Embryonic facial prominence (tissue), 1 donor: Measurements from ENCODE around the gene RNU1-4.
"Not testable (repeated sequence)": the region's sequence is repeated elsewhere in the genome, so short reads cannot be mapped to it uniquely, and the experiment has no call there.

Source experiments
- DNase-seq: peaks from one replicate; pipeline ENCODE4 v3.0.0-alpha.2; 2016; ENCODE audit errors: extremely low spot score

RNU1-4 gene

DNA sequence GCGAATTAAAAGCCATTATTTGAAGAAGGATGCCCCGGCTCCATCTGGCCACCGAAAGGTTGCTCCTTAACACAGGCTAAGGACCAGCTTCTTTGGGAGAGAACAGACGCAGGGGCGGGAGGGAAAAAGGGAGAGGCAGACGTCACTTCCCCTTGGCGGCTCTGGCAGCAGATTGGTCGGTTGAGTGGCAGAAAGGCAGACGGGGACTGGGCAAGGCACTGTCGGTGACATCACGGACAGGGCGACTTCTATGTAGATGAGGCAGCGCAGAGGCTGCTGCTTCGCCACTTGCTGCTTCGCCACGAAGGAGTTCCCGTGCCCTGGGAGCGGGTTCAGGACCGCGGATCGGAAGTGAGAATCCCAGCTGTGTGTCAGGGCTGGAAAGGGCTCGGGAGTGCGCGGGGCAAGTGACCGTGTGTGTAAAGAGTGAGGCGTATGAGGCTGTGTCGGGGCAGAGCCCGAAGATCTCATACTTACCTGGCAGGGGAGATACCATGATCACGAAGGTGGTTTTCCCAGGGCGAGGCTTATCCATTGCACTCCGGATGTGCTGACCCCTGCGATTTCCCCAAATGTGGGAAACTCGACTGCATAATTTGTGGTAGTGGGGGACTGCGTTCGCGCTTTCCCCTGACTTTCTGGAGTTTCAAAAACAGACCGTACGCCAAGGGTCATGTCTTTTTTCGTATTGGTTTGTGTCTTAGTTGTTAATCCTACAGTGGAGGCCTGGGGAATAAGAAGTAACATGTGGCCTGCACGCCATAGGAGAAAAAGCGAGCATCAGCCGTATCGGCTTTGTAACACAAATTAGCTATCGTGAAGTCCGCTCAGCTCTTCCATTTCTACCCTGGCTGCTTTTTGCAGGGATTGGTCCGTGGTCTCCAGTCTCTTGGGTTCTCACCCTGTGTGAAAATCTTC is at the start of gene RNU1-4:
Gene RNU1-4, plus strand, starts transcription at position 470 of the 918 bp plus-strand sequence.
- not testable (repeated sequence) for DNase-seq

DNA sequence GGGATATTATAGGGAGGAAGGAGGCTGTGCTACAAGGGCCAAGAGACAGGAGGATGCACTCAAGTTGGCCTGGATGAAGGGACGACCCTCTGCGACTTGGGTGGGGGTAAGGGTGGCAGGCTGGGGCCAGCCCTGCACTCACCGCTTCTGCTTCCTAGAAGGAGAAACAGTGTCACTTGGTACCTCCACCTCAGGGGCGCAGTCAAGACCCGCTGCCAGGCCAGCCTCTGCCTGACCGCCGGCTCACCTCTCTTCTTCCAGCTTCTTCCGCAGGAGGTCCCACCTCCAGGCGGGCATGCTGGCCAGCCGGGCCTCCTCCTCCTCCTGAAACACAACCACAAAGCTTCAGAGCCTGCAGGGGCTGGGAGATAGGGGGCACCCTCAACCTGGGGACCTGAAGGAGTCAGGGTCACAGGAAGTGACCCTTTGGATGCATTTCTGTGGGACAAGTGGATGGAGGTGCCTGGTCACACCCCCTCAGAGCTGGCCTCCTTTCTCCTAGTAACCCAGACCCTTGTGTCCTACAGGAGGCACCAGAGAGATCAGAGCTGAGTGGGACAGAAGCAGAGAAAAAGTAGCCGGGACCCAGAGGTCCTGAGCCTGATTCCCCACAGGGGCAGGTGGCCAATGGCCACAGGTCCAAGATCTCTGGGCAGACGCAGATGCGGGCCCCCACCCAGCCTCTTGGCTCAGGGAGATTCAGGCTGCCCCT is 49.2 kb upstream of the RNU1-4 start:
- DNase-seq: not testable (repeated sequence)

DNA sequence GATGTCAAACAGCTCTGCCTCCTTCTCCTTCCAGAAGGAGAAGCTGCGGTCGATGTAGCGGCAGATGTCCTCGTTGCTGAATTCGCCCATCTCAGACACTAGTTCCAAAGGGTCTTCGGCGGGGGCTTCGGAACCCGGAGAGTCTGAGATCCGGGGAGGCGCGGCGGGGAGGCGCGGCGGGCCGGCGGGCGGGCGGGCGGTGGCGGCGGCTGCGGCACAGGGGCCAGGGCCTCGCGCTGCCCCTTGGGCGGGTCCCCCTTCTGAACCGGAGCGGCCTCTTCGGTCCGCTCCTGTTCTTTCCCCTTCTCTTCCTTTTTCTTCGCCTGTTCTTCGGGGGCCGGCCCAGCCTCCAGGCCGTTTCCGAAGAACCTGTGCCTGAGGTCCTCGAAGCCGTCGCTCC is 48.0 kb upstream of the RNU1-4 start:
- DNase-seq: not testable (repeated sequence)

DNA sequence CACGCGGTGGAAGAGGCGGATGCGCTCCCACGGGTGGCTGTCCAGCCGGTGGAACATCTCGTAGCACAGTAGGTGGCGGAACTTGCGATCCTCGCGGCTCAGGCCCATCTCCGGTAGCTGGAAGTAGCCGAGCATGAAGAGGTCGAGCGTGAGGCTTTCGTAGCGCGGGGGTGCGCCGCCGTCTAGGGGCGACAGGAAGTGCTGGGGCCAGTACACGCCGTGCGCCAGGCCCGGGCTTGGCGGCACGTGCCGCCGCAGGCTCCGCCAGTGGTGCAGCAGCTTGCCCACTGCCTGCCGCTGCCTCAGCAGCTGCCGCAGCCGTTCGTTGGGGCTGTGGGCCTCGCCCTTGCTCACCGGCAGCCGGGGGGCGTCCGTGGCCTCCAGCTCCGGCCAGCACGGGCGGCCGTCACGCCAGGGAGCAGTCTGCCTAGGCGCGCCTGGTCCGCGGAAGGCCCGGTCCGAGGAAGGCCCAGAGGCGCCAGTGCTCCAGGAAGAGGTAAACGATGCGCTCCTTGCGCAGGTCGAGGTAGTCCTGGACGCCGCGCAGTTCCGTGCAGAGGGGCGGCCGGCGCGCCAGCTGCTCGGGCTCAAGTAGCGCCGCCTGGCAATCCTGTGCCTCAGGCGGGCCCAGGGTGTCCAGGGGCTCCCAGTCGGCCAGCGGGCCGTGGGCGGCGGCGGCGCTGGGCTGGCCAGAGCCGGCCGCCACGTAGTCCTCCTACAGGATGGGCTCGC is 47.4 kb upstream of the RNU1-4 start:
- DNase-seq: not testable (repeated sequence)

DNA sequence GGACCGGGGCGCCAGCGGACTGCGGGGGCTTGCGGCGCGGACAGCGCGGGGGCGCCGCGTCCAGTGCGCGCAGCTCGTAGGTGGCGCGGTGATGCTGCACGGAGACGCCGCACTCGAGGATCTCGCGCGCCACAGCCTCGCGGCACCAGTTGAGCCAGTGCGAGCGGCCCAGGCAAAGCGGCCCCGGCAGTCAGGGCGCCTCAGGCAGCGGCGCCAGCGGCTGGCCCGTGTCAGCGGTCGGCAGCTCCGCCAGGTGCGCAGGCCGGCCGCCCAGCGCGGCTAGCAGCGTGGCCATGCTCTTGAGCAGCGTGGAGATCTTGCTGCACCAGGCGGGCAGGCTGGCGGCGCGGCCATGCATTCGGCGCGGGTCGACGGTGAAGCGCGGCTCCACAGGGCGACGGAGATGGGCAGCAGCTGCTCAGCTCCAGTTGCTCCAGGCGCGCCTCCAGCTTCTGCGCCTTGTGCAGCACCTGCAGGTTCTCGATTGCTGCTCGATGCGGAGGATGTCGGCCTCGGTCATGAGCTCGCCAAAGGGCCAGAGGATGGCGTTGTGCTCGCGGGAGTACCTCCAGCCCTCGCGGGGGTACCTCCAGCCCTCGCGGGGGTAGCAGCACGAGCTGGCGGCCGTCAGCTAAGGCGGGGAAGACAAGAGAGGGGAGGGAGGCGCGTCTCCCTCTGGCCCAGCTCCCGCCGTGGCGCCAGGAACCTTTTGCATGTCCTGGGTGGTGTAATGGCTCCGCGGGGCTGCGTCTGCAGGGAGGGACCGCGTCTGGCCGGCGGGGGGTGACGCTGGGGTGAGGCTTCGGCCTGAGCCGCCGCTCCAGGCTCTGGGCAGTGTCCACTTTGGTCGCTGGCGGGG is 46.6 kb upstream of the RNU1-4 start:
- not testable (repeated sequence) for DNase-seq

DNA sequence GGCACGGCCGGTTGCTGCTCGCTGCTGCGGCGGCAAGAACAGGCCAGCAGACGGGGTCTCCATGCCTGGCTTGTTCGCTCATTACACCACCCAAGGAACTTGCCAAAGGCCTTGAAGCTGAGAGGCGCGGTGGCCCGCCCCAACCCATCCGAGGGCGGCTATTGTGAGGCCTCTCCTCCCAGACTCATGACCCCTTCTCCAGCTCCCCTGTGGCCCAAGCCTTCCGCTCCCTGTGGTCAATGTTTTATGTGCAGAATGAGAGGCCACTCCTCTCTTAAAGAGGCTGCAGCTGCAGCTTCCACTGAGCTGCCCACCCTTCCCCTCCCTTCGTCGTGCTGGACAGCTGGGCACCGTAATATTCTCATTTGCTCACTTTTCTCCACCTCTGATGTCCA is 46.0 kb upstream of the RNU1-4 start:
- DNase-seq: not testable (repeated sequence)

DNA sequence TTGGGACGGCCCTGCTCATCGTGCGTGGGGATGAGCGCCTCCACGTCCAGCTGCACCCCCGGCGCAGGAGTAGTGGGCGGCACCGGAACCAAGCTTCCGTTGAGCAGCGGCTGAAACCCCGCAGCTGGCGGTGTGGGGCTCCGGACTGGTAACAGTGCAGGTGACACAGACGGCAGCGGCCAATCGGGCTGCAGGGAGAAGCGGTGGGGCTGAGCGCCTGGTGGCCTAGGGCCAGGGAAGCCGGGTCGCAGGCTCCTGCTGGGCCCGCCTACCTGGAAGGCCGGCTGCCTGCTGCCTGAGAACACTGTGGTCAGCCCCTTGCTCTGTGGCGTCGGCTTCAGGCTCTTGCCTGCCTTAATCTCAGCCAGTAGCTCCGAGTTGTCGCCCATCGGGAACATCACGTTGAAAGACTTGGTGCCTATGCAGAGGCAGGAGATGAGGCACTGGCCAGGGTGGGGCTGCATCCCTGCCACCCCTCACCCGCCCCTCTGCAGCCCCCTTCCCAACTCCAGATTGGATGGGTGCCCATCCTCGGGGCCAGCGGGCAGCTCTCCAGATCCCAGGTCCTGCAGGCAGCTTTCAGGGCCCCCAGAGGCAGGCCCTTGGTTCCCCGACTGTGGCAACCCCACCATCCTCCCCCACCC is 43.7 kb upstream of the RNU1-4 start:
- DNase-seq: not testable (repeated sequence)

DNA sequence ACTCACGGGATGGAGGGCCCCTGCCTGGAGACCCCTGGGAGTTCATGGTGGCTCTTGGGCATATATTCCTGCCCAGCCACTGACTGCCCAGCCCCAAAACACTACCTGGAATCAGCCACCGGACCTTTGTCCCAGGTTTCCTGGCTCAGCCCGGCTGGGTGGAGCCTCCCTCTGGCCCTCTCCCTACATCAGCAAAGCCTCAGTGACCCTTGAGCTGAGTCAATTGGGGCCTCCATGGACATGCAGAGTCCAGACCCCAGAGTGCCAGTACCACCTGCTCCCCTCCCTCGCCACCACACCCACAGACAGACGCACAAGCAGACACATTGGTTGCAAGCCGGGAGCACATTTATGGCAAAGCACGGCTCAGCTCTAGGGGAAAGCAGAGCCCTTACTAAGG is 43.2 kb upstream of the RNU1-4 start:
- not testable (repeated sequence) for DNase-seq

DNA sequence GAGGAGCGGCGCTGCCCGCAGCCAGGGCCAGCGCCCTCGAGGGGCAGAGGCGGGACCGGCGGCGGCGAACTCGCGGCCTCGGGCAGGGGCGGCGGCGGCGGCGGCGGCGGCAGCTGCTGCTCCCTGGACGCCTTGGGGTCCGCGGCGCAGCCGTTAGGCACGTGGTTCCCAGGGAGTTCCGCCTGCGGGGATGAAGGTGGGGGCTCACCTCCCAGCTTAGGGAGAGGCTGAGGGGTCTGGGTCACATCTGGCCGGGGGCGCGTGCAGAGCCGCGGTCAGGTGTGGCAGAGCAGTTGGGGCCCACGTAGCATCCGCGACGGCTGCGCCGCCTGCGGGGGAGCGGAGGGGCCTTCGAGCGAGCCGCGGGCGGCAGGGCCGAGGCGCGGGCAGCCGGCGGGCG is 40.9 kb upstream of the RNU1-4 start:
- DNase-seq: not testable (repeated sequence)

DNA sequence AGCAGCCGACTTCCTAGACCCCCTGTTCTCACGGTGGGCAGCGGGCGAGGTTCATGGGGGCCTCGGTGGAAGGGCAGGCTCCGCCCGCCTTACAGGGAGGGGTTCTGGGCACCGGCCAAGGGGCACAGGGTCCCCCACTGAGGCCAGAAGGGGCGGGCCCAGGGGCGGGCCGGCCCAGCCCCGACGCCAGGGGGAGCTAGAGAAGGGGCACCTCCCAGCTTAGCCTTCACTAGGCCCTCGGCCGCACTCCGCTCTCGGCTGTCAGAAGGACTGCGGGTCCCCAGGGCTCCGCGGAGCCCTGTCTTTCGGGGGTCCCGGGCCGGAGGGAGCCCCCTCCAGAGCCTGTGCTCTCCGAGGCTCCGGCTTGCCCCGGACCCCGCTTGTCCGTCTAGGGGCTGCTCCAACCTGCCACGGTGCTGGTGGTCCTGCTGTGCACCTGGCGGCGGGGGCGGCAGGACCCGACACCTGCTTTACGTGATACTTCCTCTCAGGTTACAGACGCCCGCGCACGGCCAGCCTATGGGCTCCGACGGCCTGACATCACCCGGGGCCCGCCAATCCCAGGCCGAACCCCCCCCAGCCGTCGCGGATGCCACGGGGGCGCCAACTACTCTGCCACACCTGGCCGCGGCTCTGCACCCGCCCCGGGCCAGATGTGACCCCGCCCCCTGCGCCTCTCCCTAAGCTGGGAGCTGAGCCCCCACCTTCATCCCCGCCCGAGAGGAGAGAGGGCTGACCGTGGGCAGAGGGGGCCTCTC is 40.0 kb upstream of the RNU1-4 start:
- not testable (repeated sequence) for DNase-seq

DNA sequence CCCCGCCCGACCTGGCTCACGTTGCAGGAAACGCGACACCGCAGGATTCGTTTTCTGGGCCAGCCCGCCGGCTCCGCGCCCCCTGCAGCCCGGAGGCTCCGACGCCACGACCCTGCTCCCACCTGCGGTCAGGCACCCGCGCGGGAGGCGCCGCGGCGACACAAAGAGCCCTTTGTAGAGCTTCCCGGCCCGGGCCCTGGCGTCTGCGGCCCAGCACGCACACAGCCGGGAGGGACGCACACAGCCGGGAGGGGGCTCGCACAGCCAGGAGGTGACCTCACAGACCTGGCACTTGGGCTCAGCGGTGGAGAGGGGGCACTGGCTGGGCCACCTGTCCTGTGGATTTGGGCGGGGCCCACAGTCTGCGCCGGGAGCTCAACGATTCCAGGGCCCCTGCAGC is 39.1 kb upstream of the RNU1-4 start:
- DNase-seq: not testable (repeated sequence)

DNA sequence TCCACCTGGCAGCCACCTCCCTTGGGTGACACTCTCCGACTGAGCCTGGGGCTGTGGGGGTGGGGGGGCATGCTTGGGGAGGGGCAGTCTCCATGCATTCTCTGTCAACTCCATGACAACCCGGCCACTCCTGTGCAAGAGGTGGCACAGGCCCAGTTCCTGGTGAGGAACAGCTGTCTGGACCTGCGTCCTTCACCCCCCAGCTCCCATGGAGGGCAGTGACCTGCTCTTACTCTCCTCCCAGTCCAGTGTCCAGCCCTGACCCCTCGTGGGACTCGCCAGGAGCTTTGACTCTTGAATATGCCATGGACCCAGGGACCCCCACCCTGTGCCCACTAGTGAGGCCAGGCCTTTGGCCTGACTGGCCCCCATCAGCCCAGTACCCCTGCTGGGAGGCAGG is 38.0 kb upstream of the RNU1-4 start:
- DNase-seq: not testable (repeated sequence)

DNA sequence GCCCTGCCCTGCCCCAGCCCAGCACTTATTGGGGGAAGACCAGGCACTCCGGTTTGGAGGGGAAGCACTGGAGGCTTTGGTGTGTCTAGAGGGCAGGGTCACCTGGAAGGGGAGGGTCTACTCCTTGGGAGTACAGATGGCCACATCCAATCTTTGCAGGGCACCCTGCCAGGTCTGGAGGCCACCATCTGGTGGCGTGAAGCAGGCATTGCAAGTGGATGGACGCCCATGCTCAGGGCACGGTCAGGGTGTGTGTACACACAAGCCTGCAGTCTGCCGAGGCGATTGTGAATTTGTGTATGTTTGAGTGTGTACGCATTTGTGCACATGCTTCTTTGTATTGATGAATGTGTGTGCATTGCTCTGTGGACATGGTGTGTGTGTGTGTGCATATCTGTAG is 37.2 kb upstream of the RNU1-4 start:
- not testable (repeated sequence) for DNase-seq

DNA sequence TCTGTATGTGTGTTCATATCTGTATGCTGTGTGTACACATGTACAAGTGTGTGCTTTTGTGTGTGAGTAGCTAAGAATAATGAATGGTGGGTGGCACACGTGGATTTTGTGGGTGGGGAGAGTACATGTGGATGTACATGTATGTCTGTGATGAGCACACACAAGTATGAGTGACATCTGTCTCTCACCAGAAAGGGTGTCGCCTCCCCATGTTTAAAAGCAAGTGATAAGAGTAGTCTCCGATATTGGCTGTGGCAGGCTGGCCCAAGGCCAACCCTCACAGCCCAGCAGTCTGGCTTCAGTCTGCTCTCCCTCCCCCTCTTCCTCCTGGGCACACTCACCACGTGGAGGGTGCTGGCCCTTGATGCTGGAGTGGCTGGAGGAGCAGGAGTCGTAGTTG is 36.7 kb upstream of the RNU1-4 start:
- DNase-seq: not testable (repeated sequence)

DNA sequence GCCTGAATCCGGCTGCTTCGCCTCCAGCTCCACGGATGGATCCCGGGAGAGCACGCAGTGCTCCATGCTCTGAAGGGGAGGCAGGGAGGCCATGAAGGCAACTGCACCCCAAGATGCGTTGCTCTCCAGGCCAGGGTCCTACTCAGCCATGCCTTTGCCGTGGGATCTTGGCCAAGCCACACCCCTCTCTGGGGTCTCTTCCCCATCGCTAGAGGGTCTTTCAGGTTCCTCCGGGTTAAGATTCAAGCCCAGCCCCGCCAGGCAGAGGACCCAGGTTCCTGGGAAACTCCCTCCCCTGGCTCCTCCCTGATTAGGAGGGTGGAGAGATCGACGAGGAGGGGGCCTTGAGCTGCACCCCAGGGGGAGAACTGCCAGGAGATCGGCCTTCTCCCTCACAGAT is 36.2 kb upstream of the RNU1-4 start:
- not testable (repeated sequence) for DNase-seq

DNA sequence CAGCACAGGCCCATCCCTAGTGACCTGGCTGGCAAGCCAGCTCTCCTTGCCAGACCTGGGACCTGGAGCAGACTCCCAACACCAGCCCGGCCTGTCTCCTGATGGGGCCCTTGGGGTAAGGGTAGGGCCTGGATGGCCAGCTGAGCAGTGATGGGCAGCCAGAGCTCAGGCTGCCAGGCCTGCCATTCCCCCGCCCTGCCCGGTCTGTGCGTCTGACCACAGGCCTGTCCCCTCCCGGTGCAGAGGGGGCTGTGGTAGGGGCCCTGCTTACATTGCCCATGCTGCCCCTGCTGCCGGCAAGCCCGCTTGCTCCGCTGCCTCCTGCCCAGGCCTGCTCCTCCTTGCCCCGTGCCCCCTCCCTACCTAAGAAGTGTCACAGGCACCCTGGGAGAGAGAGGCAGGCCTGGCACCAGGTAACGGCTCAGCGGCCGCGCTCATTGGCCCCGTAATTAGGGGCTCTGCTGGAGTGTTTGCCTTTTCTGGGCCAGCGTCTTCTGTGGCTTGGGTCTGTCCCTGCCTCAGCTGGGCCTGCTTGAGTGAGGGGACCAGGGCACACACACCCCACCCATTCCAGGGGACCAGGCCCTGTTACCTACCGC is 35.7 kb upstream of the RNU1-4 start:
- DNase-seq: not testable (repeated sequence)

DNA sequence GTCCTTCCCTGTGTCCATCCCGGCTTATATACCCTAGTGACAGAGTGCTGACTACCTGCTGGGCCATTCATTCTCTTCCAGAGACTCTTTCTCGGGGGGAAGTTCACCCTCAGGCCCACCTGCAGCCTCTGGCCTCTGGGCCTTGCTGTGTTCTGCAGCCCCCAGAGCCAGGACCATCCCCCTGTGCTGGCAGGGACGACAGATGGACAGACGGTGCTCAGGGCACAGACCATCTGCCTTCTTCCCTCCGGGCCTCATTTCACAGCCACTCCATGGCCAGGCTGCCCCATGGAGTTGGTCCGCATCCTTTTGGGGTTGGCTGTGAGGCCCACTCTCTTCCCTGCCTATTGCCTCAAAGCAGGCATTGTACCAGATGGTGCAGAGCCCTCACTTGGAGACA is 34.0 kb upstream of the RNU1-4 start:
- not testable (repeated sequence) for DNase-seq

DNA sequence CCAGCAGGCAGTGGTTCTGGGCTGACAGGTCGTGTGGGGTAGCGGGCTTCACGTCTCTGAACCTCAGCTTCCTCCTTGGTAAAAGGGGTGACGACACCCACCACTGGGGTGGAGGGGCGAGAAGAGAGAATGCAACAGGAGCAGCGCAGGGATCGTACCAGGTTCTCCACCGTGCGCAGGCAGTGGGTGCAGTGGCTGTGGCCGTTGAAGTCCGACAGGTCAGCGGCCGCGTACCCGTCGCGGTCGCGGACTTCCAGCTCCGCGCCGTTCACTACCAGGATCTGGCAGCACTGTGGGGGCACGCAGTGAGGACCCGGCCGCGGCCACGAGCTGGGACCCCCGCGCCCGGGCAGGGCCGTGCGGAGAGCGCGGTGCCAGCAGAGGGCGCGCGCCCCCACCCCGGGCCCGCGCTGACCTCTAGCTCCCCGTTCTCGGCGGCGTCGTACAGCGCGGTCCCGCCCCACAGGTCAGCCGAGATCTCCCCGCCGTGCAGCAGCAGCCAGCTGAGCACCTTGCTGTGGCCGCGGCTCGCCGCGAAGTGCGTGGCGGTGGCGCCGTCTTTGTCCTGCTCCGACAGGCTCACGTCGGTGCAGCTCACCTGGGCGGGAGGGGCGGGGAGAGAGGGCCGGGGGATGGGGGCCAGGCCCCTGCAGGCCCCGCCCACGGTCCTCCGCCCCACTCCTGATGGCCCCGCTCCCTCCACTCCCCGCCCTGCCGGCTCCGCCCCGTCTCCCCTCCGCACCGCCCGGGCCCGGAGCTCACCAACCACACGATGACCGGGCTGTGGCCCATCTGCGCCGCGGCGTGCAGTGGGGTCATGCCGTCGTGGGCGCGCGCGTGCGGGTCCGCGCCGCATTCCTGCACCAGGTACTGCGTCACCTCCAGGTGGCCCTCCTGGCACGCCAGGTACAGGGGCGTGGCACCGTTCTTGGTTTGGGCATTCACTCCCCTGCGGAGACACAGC is 32.9 kb upstream of the RNU1-4 start:
- not testable (repeated sequence) for DNase-seq
